Cardiac fibroblast (primary cell): ENCODE results near the gene KRTAP1-4.

Source experiments
- DNase-seq, 2 donors: peaks; one replicate each; pipeline versions ENCODE4 v3.0.0 to v3.0.0-alpha.2; 2010; ENCODE audit warnings: low read depth in 2 of 2
- H3K4me3 ChIP-seq, 2 donors: replicated peaks in 1 of 2; 1 replicate in 1 of 2; 2 replicates in 1 of 2; pipeline ENCODE4 v1.5.1; 2011; ENCODE audit warnings: low read depth in 2 of 2, low read length in 2 of 2, mild to moderate bottlenecking in 2 of 2, moderate library complexity in 1 of 2
- TF ChIP-seq, protein P1 (sequence below): IDR thresholded peaks from one replicate; pipeline ENCODE4 v1.5.1; 2011; ENCODE audit warnings: low read depth, mild to moderate bottlenecking, low read length, inconsistent platforms

KRTAP1-4 gene

GRCh38 chr17:40980117-40980516 is 49.9 kb downstream of the KRTAP1-4 start:
- no peak for DNase-seq
- TF ChIP-seq, protein P1, sequence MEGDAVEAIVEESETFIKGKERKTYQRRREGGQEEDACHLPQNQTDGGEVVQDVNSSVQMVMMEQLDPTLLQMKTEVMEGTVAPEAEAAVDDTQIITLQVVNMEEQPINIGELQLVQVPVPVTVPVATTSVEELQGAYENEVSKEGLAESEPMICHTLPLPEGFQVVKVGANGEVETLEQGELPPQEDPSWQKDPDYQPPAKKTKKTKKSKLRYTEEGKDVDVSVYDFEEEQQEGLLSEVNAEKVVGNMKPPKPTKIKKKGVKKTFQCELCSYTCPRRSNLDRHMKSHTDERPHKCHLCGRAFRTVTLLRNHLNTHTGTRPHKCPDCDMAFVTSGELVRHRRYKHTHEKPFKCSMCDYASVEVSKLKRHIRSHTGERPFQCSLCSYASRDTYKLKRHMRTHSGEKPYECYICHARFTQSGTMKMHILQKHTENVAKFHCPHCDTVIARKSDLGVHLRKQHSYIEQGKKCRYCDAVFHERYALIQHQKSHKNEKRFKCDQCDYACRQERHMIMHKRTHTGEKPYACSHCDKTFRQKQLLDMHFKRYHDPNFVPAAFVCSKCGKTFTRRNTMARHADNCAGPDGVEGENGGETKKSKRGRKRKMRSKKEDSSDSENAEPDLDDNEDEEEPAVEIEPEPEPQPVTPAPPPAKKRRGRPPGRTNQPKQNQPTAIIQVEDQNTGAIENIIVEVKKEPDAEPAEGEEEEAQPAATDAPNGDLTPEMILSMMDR, result no peak
- no peak overlapping the region for H3K4me3 ChIP-seq
